HEK293 (cell line): Measurements from ENCODE around the gene IBSP.
A peak's percentile ranks its signal among the peaks of the same experiment; 100 is the strongest.

ENCODE experiments used
- CTCF ChIA-PET: fragments of 350-600 bp; formaldehyde crosslinking; extraction: SDS; loops from one replicate; lab custom pipeline; 2021; ENCODE audit warnings: antibody characterized with exemption; lab: Yijun Ruan, JAX
- POLR2A ChIA-PET: fragments of 300-600 bp; formaldehyde crosslinking; extraction: SDS; loops from one replicate; lab custom pipeline; 2020; ENCODE audit warnings: antibody characterized with exemption, inconsistent platforms; lab: Yijun Ruan, JAX
- H3K27ac ChIP-seq: fragments of 200-500 bp; sonication (Bioruptor generic); 2 replicates; pipeline ENCODE4 v1.5.1; 2014; ENCODE audit warnings: low read depth, low read length, control low read depth, inconsistent platforms; ENCODE audit errors: extremely low read depth
- H3K36me3 ChIP-seq, 2 experiments: fragments of 200-500 bp in 1 of 2; sonication (Bioruptor generic) in 1 of 2; 1 replicate in 1 of 2; 2 replicates in 1 of 2; pipeline ENCODE4 v1.5.1; 2014 to 2017; ENCODE audit warnings: inconsistent platforms in 2 of 2, low read length in 2 of 2; ENCODE audit not compliant: control insufficient read depth in 2 of 2, insufficient read depth in 1 of 2
- H3K4me1 ChIP-seq: fragments of 200-500 bp; sonication (Bioruptor generic); 2 replicates; pipeline ENCODE4 v1.5.1; 2014; ENCODE audit warnings: mild to moderate bottlenecking, low read length, inconsistent platforms; ENCODE audit not compliant: control insufficient read depth, insufficient read depth
- H3K4me3 ChIP-seq: 2 replicates; pipeline ENCODE4 v1.5.1; 2011; ENCODE audit warnings: low read depth, mild to moderate bottlenecking, control low read depth, low read length, moderate library complexity
- H3K9me3 ChIP-seq: fragments of 200-500 bp; sonication (Bioruptor generic); 2 replicates; pipeline ENCODE4 v1.5.1; 2014; ENCODE audit warnings: low read depth, low read length, inconsistent platforms; ENCODE audit not compliant: control insufficient read depth, insufficient read depth
- ATF2 ChIP-seq: fragments of 450-650 bp; formaldehyde crosslinking; IDR thresholded peaks from 2 replicates; pipeline ENCODE4 v1.5.1; 2016; ENCODE audit warnings: missing biosample characterization, missing genetic modification characterization, low read depth
- GLI2 ChIP-seq: fragments of 450-650 bp; formaldehyde crosslinking; IDR thresholded peaks from 2 replicates; pipeline ENCODE4; 2017; ENCODE audit warnings: missing biosample characterization, missing genetic modification characterization, low read depth, borderline replicate concordance
- KLF7 ChIP-seq: fragments of 450-650 bp; formaldehyde crosslinking; IDR thresholded peaks from 2 replicates; pipeline ENCODE4 v1.5.1; 2016; ENCODE audit warnings: missing biosample characterization, missing genetic modification characterization, borderline replicate concordance
- PBX3 ChIP-seq: sonication (generic); formaldehyde crosslinking; IDR thresholded peaks from 2 replicates; pipeline ENCODE4 v1.8.1; 2022; ENCODE audit warnings: mild to moderate bottlenecking, moderate library complexity, missing genetic modification reagents
- PRDM4 ChIP-seq: fragments of 450-650 bp; formaldehyde crosslinking; IDR thresholded peaks from 2 replicates; pipeline ENCODE4 v1.5.1; 2017; ENCODE audit warnings: missing biosample characterization, missing genetic modification characterization
- SCRT2 ChIP-seq: fragments of 450-650 bp; formaldehyde crosslinking; IDR thresholded peaks from 2 replicates; pipeline ENCODE4 v1.5.1; 2016; ENCODE audit warnings: missing biosample characterization, missing genetic modification characterization
- SP2 ChIP-seq: fragments of 450-650 bp; formaldehyde crosslinking; IDR thresholded peaks from 2 replicates; pipeline ENCODE4 v1.5.1; 2016; ENCODE audit warnings: missing biosample characterization, missing genetic modification characterization
- TSHZ1 ChIP-seq: fragments of 450-650 bp; formaldehyde crosslinking; IDR thresholded peaks from 2 replicates; pipeline ENCODE4 v1.5.1; 2016; ENCODE audit warnings: missing biosample characterization, missing genetic modification characterization, borderline replicate concordance
- ZBTB17 ChIP-seq: fragments of 450-650 bp; formaldehyde crosslinking; IDR thresholded peaks from 2 replicates; pipeline ENCODE4 v1.5.1; 2016; ENCODE audit warnings: missing biosample characterization, missing genetic modification characterization
- ZEB2 ChIP-seq: fragments of 450-650 bp; formaldehyde crosslinking; IDR thresholded peaks from 2 replicates; pipeline ENCODE4 v1.5.1; 2016; ENCODE audit warnings: missing biosample characterization, missing genetic modification characterization
- ZNF404 ChIP-seq: fragments of 450-650 bp; formaldehyde crosslinking; IDR thresholded peaks from 2 replicates; pipeline ENCODE4 v1.5.1; 2017; ENCODE audit warnings: missing biosample characterization, missing genetic modification characterization
- ZNF473 ChIP-seq: fragments of 450-650 bp; formaldehyde crosslinking; IDR thresholded peaks from 2 replicates; pipeline ENCODE4 v1.5.1; 2017; ENCODE audit warnings: missing biosample characterization, missing genetic modification characterization
- ZNF513 ChIP-seq: fragments of 450-650 bp; IDR thresholded peaks from 2 replicates; pipeline ENCODE4 v1.5.1; 2018; ENCODE audit warnings: missing biosample characterization, missing genetic modification characterization
- ZNF555 ChIP-seq: fragments of 450-650 bp; formaldehyde crosslinking; conservative IDR thresholded peaks from 2 replicates; pipeline ENCODE4 v1.5.1; 2017; ENCODE audit warnings: missing biosample characterization, mild to moderate bottlenecking, missing genetic modification characterization, inconsistent platforms
- ZNF571 ChIP-seq: fragments of 450-650 bp; formaldehyde crosslinking; IDR thresholded peaks from 2 replicates; pipeline ENCODE4 v1.5.0; 2017; ENCODE audit warnings: missing biosample characterization, missing genetic modification characterization
- ZNF654 ChIP-seq: fragments of 450-650 bp; formaldehyde crosslinking; IDR thresholded peaks from 2 replicates; pipeline ENCODE4 v1.5.1; 2016; ENCODE audit warnings: low read depth, missing biosample characterization, missing genetic modification characterization
- ZNF677 ChIP-seq: fragments of 450-650 bp; IDR thresholded peaks from 2 replicates; pipeline ENCODE4 v1.5.0; 2018; ENCODE audit warnings: missing biosample characterization, mild to moderate bottlenecking, missing genetic modification characterization, moderate library complexity
- ZNF768 ChIP-seq: fragments of 450-650 bp; formaldehyde crosslinking; IDR thresholded peaks from 2 replicates; pipeline ENCODE4 v1.5.1; 2018; ENCODE audit warnings: missing biosample characterization, mild to moderate bottlenecking, missing genetic modification characterization

Gene IBSP

GRCh38 chr4:87838890-87839591 is 39.7 kb downstream of the IBSP start:
- H3K4me1 ChIP-seq: no peaks in the 10 kb centered on the region
- no peaks in the 10 kb centered on the region for H3K9me3 ChIP-seq
- no peak overlapping the region for H3K27ac ChIP-seq
- CTCF ChIA-PET: interaction anchor here (0.6 to 3.7 kb wide), 11 partner anchors 9 to 521 kb away, joined by 3 to 39 read pairs (median 4); partner anchors contain the start of gene DMP1
- TF ChIP-seq TSHZ1 (no peak), ZEB2 (no peak), SCRT2 (peak; percentile 81), ZNF654 (tag by site-specific recombination) (peak; percentile 63)
- H3K36me3 ChIP-seq: no peaks in the 10 kb centered on the region
- POLR2A ChIA-PET: no interaction called here
- H3K4me3 ChIP-seq: no peak overlapping the region

GRCh38 chr4:87839592-87839946 is 40.2 kb downstream of the IBSP start:
- no peaks in the 10 kb centered on the region for H3K9me3 ChIP-seq
- H3K36me3 ChIP-seq: no peaks in the 10 kb centered on the region
- ChIA-PET CTCF (interaction anchor here (0.7 to 3.7 kb wide), 7 partner anchors 9 to 521 kb away, joined by 3 to 39 read pairs (median 4); no protein-coding TSS in a partner anchor), POLR2A (no interaction called here)
- no peak for TF ChIP-seq SP2
- no peak for TF ChIP-seq PRDM4 (tag by site-specific recombination)
- no peak for TF ChIP-seq ZNF473 (tag by site-specific recombination)
- no peak for TF ChIP-seq TSHZ1
- TF ChIP-seq ZBTB17 (tag by site-specific recombination): no peak
- no peak for TF ChIP-seq ZNF555 (tag by site-specific recombination)
- TF ChIP-seq KLF7 (tag by site-specific recombination): no peak
- TF ChIP-seq GLI2 (tag by site-specific recombination): no peak
- no peak for TF ChIP-seq ZNF768 (tag by site-specific recombination)
- TF ChIP-seq ZNF571 (tag by site-specific recombination): no peak
- TF ChIP-seq ATF2 (tag by site-specific recombination): no peak
- TF ChIP-seq PBX3 (CRISPR knock-in tag): no peak
- no peak for TF ChIP-seq ZNF404
- no peak for TF ChIP-seq ZNF513 (tag by site-specific recombination)
- no peak for TF ChIP-seq ZNF677 (tag by site-specific recombination)
- H3K27ac ChIP-seq: no peak overlapping the region
- H3K4me1 ChIP-seq: no peaks in the 10 kb centered on the region
- no peak overlapping the region for H3K4me3 ChIP-seq
